Medulla oblongata (tissue), 1 donor: ENCODE results near the gene AGK.
"Not testable (repeated sequence)": the region's sequence is repeated elsewhere in the genome, so short reads cannot be mapped to it uniquely, and the experiment has no call there.

ENCODE experiments used
- DNase-seq: peaks from one replicate; pipeline ENCODE4 v3.0.0-alpha.2; 2015; ENCODE audit errors: extremely low spot score

The AGK gene

DNA sequence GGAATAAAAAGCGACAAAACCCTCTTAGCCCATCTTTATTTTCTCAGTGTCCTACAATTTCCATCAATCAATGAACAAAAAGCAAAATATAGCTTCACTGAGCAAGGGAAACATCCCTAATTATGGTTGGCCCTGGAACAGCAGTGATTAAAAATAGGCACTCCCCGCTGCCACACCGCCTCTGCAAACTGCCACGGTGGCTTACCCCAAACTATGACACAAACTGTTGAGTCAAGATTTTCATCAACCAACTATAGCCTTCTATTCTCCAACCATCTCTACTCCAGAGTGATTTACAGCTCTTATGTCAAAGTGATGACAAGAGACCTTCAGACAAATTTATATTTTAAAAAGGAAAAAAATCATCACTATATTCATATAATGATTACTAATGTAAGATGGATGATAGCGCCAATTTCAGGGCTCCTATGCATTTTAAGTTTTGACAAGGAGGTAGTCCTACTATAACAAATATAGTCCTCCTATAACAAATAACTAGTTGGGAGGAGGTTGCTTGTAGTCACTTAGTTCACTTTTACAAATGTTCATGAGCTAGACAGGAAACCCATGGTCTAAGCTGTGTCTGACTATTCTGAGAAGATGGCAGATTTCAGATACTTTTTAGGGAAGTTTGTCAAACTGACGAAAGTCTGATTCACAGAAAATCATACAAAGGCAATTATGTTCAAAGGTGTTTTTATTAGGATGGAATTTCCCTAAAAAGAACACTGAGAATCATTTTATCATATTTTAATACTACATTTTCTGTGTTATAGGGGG lies 124.4 kb downstream of the AGK start:
- DNase-seq, result peak; percentile 71

DNA sequence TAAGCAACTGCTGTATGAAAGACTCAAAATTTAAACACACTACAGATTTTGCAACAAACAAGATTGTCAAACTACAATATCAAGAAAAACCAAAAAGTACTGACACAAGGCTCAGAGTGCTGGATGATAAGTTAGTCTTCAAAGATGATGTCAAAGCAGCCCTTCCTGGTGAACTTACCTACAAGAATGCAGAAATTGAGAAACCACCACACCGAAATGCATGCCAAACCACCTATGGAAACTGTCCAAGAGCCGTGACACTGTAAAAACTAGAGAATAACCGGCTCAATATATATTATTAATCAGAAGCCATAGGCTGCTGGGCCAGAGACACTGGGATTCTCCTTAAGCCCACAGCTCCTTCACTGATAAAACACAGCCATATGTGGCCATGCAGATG lies 125.4 kb downstream of the AGK start:
- DNase-seq, result no peak

DNA sequence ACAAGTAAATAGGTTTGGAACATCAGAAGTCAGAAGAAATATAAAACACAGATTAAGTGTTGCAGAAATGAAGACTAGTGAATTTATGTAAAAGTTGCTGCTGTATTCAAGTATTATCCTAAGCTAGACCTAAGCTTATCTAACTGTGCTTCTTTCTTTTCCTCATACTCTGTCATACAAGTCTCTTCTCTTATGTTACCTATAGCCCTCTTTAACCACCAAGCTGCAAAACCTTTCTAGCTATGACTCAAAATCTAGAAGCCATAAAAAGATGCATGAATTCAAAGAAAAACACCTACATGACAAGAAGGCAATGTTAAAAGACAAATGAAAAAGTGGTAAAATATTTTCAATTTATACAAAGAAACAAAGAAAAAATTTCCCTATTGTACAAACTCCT lies 127.8 kb downstream of the AGK start:
- DNase-seq, result no peak

DNA sequence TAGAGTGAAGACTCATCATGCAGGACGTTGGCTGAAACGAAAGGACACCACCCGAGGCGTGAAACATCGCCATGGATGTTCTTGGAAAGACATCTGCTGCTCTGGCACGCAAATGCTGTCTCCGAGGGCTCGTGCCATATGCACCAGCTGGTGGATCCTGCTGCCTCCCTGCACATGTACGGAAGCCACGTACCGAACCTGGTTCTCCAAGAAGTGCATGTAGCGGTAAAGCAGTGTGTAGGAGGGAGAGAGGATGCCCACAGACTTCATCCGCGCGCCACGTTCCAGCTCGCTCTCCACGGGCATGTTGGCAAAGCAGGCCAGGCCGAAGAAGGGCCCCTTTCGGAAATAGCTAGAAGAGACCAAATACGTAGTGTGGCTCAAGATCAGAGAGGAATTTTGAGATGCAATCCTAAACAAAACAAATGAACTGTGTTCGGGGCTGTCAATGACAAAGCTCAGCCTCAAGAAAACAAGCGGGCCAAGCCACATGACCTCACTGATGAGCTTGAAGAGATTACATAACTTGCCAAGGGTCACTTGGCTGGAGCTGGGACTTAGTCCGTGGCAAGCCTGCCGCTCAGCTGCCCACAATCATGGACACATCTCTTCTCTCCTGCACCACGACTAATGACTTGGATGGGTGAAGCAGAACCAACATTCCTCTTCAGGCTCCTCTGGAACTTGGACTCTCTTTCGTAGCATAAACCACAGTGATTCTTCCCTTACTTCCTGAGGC lies 134.2 kb downstream of the AGK start:
- peak; percentile 55 for DNase-seq

DNA sequence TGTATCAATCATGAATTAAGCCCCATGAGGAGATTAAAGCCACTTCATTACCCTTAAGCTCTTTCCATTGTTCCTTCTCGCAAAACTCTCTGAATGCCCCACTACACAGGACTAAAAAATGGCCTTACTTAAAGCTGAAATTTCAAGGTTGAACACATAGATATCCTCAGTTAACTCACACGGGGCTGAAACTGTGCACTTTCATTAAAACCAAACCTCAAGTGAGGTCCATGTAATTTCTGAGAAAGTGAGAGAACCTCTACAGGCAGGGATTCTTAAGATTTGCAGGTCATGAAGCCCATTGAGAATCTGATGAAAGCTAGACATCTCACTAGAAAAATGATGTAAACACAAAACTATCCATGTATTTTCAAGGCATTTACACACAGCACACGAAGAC lies 134.9 kb downstream of the AGK start:
- no peak for DNase-seq

DNA sequence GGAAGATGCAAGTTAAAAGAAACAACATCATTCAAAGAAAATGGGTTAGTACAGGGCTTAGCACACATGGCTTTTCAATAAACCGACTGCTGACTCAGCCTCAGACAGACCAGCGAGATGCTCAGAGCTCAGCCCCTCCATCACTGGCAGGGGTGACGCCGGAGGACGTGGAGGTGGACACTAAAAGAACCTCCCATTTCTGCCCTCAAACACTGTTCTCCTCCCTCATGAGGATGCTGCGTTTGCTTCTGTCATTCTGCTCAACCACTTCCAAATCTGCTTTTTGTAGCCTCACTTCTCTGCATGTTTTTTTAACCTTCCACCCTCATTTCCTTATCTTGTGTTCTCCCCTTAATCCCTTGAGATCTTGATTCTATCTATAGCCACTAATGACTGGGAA lies 135.5 kb downstream of the AGK start:
- DNase-seq, result no peak

DNA sequence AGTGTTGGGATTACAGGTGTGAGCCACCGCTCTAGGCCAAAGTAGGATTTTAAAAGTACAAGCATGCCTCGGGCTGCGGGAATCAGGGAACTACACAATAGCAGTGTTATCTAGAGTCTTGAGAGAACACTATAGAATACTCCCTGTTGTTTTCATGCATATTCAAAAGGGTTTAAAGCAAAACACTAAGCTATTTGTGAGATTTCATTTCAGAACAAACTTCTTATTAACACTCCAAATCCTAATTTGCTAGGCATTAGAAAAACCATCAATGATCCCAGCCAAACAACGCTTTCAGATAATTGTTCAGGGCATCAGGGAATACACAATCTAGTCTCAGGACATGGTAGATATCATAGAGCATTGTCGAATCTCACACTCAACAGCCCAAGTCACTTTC lies 136.8 kb downstream of the AGK start:
- peak; percentile 60 for DNase-seq

DNA sequence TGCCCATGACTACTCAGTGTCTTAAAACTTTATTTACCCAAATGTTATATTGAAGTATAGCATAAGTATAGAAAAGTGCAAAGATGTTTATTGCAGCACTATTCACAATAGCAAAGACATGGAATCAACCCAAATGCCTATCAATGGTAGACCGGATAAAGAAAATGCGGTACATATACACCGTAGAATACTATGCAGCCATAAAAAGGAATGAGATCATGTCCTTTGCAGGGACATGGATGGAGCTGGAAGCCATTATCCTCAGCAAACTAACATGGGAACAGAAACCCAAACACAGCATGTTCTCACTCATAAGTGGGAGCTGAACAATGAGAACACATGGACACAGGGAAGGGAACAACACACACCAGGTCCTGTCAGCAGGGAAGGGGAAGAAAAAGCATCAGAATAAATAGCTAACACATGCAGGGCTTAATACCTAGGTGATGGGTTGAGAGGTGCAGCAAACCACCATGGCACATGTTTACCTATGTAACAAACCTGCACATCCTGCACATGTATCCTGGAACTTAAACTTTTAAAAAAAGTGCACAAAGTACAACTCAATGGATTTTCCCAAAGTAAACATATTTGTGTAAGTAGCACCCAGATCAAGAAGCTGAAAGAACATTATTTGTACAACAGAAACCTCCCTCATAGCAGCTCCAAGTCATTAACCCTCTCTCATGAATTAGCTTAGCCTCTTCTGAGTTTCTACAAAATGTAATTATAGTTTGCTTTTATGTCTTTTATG lies 138.0 kb downstream of the AGK start:
- not testable (repeated sequence) for DNase-seq

DNA sequence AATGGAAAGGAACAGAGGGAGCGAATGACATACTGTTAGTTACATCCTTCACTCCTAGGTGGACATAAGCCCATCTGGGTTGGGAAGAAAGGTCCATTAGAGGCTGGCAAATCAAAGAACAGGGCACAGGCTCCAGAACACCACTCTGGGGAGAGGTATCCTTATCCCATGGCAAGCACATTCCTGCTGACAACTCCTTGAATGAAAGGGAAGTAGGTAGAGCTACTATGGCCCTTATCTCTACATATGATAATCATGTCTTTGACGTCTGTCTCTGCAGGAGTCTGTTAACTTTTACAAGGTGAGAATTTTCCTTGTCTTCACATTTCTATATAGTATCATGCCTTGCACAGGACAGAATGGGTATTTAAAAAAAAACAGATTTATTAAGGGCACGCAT lies 140.3 kb downstream of the AGK start:
- DNase-seq, result no peak

DNA sequence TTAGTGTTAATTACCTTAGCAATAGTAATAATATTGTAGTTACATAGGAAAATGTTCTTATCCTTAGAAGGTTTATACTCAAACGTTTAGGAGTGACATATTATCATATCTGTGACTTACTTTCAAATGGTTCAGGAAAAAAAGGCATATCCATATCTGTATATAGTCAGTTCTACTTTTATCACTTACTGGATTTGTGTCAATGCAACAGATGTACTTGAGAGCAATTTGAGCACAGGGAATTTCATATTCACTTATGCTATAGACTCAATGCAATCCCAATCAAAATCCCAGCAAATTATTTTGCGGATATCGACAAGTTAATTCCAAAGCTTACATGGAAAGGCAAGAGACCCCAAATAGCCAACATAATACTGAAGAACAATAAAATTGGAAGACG lies 140.8 kb downstream of the AGK start:
- no peak for DNase-seq

DNA sequence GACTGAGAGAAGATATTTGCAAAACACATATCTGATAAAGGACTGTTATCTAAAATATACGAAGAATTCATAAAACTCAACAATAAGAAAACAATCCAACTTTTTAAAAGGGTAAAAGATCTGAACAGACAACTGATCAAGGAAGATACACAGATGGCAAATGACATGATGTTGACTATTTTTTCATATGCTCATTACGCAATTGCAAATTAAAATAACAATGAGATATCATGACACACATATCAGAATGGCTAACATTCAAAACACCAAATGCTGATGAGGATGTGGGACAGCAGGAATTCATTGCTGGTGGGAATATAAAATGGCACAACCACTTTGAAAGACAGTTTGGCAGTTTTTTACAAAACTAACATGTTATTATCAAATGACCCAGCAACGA lies 141.9 kb downstream of the AGK start:
- DNase-seq, result no peak

DNA sequence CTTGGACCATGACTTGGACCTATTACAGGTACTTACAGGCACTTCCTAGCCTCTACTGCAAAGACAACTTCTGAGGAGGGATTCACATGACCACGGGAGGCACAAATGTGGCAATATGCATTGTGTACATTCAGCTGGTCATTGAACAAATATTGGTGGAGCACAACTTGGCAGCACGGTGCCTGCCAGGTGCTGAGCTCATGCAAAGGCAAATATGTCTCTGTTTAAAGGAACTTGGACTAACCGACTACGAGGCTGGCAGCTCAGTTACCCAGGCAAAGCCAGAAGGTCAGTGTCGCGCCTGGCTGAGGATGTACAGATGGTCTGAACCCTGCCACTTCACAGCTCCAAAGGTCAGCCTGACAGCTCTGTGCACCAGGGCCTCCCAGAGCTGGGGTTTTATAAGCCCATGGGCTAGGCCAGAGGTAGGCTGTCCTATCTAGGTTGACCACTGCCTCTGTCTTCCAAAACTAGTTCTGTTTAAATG lies 144.6 kb downstream of the AGK start:
- DNase-seq, result no peak

DNA sequence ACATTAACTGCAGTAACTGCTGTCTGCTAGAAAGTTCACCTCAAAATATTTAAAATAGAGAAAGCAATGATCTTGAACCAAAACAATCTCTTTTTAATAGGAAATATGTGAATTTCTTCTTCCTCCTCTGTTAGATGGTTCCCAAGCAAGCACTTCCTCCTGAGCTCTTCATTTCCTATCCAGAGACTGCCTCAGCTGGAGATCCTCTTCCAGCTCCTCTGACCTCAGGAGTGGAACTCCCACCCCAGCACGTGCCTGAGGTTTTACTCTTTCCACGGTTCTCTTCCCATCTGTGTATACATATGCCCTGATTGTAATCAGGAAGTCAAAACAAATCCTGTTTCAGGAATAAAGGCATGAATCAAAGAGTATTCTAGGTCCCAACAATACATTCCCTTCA lies 145.1 kb downstream of the AGK start:
- DNase-seq, result no peak

DNA sequence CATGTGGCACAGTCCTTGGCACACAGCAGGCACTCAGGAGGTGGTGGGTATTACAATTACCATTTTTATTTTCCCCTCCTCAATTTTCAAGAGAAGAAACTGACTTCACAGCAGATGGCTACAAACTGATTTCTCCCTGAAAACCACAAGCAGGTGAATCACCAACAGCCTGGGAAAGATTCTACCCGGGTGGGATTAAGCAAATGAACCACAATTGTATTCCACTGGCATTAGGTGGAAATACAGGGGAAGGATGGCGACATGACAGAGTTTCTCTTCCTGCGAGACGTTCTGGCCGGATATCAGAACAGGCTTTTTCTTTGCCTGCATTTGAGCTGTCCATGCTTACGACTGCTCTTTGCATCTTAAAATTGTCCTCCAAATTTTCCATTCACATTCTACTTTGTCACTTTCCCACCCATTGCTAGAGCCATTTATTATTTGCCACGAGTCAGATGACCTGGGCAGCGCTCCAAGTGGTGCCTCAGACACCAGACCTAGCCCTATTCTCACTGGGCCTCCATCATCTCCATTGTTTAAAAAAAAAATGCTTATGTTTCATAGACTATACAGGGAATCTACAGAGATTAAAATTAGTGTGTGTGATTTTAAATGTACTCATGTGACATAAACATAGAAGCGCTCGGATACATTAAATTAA lies 146.1 kb downstream of the AGK start:
- peak; percentile 77 for DNase-seq

DNA sequence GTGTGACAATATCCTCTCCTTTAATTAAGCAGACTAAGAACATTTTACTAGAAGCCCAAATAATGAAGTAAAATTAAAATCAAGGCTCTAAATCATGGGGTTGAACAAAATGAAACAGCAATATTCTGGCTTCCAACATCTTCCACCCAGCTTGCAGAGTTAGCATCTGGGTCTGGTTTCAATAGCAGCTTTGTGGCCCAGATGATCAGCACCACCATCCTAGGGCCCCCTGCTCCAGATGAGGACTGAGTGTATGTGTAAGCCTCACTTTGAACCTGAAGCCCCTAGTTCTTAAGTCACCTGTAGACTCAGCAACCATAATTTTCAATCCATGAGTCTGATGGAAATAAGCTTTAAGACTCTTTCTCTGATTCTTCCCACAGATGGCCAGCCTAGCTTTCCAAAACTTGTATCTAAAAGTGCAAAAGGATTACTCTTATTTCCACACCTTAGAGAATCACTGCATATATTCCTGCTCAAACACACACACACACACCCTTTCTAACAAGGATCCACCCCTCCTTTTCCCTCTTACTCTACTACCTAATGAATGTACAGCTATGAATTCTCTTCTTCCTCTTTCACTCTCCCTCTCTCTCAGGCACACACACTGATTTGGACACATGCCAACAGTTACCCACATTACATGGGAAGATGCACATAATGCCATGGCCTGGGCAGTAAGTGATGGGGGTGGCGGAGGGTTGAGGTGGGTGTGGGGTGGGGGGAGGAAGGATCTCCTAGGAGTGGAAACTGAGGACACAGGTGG lies 147.2 kb downstream of the AGK start:
- peak; percentile 57 for DNase-seq

DNA sequence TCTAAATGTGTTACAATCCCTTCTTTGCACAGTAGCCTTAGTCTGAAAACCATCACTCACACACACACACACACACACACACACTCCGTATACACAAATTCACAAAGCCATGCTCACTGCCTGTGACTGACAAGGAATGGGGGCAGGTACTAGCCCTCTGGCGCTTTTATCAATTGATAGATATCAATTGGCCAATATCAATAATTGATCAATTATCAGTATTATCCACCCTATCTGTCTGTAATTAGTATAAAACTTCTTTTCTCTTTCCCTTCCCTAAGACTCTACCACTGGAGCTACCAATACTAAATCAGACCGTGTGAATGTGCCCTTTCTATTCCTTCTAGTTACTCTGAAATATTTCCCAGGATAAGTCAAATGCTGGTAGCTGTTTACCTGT lies 148.7 kb downstream of the AGK start:
- DNase-seq, result no peak

DNA sequence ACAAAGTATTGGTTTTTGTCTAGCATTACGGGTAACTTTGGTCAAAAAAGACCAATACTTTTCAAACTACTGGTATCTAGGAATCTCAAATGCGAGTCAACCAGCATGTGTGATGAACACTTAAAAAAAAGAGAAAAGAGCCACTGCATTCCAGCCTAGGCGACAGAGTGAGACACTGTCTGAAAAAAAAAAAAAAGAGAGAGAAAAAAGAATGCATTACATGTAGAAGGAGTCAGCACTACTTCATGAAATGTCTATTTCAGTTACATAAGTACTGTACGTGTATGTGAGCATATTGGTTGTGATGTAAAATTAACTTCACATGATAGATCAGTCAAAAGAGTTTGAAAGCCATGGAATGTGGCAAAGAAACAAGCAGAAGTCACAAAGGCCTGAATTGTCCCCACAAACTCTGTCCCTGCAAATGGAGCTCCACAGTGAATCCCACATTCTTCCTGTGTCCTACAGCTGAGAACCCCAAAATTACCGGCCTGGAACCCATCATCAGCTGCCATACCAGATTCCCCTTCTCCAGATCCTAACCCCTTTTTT lies 149.2 kb downstream of the AGK start:
- peak; percentile 53 for DNase-seq

DNA sequence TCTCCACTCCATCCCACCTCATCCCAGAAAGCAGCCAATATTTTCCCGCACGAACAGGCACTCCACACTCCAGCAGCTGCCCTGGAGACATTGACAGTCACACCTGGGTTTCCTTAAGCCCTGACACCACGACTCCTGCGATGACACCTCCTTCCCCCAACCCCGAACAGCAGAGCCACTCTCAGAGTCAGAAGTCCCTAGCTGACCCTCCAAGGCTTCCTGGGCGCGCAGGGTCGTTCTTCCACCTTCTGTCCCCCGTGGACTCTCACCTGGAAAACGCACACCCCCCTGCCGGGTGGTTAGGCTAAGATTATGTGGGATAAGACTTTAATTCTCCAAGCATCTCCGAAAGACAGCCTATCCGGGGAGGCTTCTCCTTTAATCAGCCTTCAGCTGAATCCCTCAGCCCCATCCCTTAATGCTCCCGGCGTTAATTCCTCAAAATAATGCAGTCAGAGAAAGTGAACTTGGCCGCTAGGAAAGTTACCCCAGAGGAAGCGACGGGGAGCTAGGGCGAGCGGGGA lies 149.7 kb downstream of the AGK start:
- peak; percentile 32 for DNase-seq

DNA sequence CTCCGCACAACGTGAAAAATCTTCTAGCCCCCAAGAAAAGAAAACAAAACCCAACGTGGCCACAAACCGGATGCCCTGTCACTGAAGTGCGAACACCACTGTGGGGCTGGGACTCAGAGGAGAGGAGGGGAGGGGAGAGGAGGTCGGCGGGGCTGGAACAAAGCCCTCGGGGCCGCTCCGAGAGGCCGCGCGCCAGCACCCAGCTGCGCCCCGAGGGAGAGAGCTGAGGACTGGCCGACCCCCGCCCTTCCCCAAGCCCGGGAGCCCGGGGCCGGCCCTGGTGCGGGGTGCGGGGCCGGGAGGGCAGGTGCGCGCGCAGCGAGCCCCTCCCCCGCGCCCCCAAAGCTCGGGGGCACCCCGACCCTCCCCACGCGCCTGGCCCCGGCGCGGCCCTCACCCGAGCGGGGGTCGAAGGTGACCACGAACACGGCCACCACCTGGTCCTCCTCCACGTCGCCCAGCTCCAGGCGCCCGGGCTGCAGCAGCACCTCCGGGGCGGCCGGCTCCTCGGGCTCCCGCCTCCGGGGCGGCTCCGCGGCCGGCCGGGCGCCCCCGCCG lies 150.4 kb downstream of the AGK start:
- DNase-seq, result peak; percentile 64

DNA sequence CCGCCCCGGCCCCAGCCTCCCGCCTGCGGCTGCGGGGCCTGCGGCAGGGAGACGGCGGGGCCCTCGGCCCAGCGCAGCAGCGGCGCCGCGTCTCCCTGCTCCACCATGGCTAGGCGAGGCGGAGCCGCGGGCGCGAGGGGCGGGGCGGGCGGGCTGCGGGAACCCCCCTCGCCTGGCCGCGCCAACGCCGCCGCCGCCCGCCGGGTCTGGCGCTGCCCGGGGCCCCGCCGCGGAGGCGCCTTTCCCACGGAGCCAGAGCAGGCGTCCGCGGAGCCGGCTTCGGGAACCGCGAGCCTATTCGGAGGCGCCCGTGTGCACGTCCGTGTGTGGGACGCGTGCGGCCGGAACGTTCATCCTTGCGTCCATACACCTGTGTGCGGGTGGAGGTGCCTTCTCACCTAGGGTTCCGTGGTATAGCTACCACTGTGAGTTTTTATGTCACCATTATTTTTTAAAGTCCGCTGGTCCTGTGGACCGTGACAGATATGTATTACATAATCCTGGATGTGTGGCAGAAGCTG lies 150.9 kb downstream of the AGK start, which contains the start of gene DENND11:
Gene DENND11 (minus strand): TSS at position 120 of the 521 bp plus-strand sequence. CDS start 13 bp downstream, at position 107.
- peak; percentile 47 for DNase-seq
